Keratinocyte (primary cell): ENCODE data around the gene SUMO4. TPM values are rescaled to one million over a fixed set of nuclear protein-coding genes. Genes with fewer than 3 reads are reported as not detected.
"Not testable (repeated sequence)": the region's sequence is repeated elsewhere in the genome, so short reads cannot be mapped to it uniquely, and the experiment has no call there.

Experiments
- DNase-seq: peaks from one replicate; pipeline ENCODE4 v3.0.0-alpha.2; 2011; ENCODE audit warnings: low read depth, missing footprints, low spot score
- FAIRE-seq: peaks from 2 replicates; lab custom pipeline; 2011; peaks lifted over from hg19 to GRCh38; lab: Jason Lieb, UNC
- H2AFZ ChIP-seq: 2 replicates; pipeline ENCODE4 v1.6.0; 2012; ENCODE audit warnings: low read length, control low read depth, inconsistent platforms; ENCODE audit not compliant: control insufficient read depth
- H3K27ac ChIP-seq: 2 replicates; pipeline ENCODE4 v1.5.1; 2011; ENCODE audit warnings: low read length; ENCODE audit not compliant: control insufficient read depth, insufficient read depth
- H3K27me3 ChIP-seq: 3 replicates; pipeline ENCODE4 v1.6.0; 2011; ENCODE audit warnings: low read length; ENCODE audit not compliant: control insufficient read depth, insufficient read depth; ENCODE audit errors: extremely low read depth
- H3K36me3 ChIP-seq, 2 experiments: 2 replicates in 1 of 2; 3 replicates in 1 of 2; pipeline ENCODE4 v1.5.1; 2011; ENCODE audit warnings: low read length in 2 of 2, mild to moderate bottlenecking in 1 of 2; ENCODE audit not compliant: control insufficient read depth in 2 of 2, insufficient read depth in 2 of 2; ENCODE audit errors: extremely low read depth in 1 of 2
- H3K4me1 ChIP-seq: 3 replicates; pipeline ENCODE4 v1.5.1; 2011; ENCODE audit warnings: low read length; ENCODE audit not compliant: control insufficient read depth, insufficient read depth; ENCODE audit errors: extremely low read depth
- H3K4me2 ChIP-seq: 3 replicates; pipeline ENCODE4 v1.6.0; 2011; ENCODE audit warnings: low read depth, low read length; ENCODE audit not compliant: control insufficient read depth, insufficient read depth; ENCODE audit errors: extremely low read depth
- H3K4me3 ChIP-seq, 3 experiments: fragments of 200-600 bp in 1 of 3; sonication (generic) in 1 of 3; 2 replicates in 2 of 3; 3 replicates in 1 of 3; pipeline ENCODE4 v1.5.1; 2011 to 2016; ENCODE audit warnings: low read length in 3 of 3, mild to moderate bottlenecking in 3 of 3, control low read depth in 2 of 3, inconsistent platforms in 1 of 3, low read depth in 1 of 3, mixed read lengths in 1 of 3, mixed run types in 1 of 3, moderate library complexity in 1 of 3; ENCODE audit not compliant: control insufficient read depth in 2 of 3, insufficient read depth in 2 of 3; ENCODE audit errors: extremely low read depth in 1 of 3
- H3K79me2 ChIP-seq: 2 replicates; pipeline ENCODE4 v1.6.0; 2012; ENCODE audit warnings: low read length; ENCODE audit not compliant: control insufficient read depth, insufficient read depth
- H3K9ac ChIP-seq: 3 replicates; pipeline ENCODE4 v1.6.0; 2011; ENCODE audit warnings: low read length; ENCODE audit not compliant: control insufficient read depth, insufficient read depth; ENCODE audit errors: extremely low read depth
- H3K9me1 ChIP-seq: 3 replicates; pipeline ENCODE4 v1.6.0; 2011; ENCODE audit warnings: low read length; ENCODE audit not compliant: control insufficient read depth, insufficient read depth; ENCODE audit errors: extremely low read depth
- H3K9me3 ChIP-seq: 2 replicates; pipeline ENCODE4 v1.5.1; 2012; ENCODE audit warnings: low read depth, low read length; ENCODE audit not compliant: control insufficient read depth
- H4K20me1 ChIP-seq: 3 replicates; pipeline ENCODE4 v1.6.0; 2011; ENCODE audit warnings: low read length; ENCODE audit not compliant: control insufficient read depth, insufficient read depth; ENCODE audit errors: extremely low read depth
- CTCF ChIP-seq, 3 experiments: IDR thresholded peaks in 1 of 3; conservative IDR thresholded peaks in 1 of 3; optimal IDR thresholded peaks in 1 of 3; 2 replicates in 2 of 3; 3 replicates in 1 of 3; pipeline versions ENCODE3 to v1.5.1; 2011; ENCODE audit warnings: low read length in 3 of 3, mild to moderate bottlenecking in 3 of 3, moderate library complexity in 2 of 3, control low read depth in 1 of 3, inconsistent platforms in 1 of 3; ENCODE audit not compliant: insufficient read depth in 2 of 3; ENCODE audit errors: extremely low read depth in 1 of 3
- EZH2 ChIP-seq: IDR thresholded peaks from one replicate; pipeline ENCODE4 v1.6.1; 2012; ENCODE audit warnings: inconsistent platforms, mild to moderate bottlenecking, low read length, moderate library complexity
- dilution Hi-C: fragments of 300-500 bp; cut with MboI; formaldehyde crosslinking; loops from one replicate; pipeline ENCODE4 v1.7.0; 2020; ENCODE audit warnings: low sequenced_read_pairs; ENCODE audit not compliant: extremely low pct_ligation_motif_present
- polyA plus RNA-seq, 5 experiments: library from polyadenylated mRNA; depleted of rRNA in 3 of 5; stranded (reverse) in 3 of 5; stranded (forward) in 1 of 5; unstranded in 1 of 5; fragments of >200 nt; gene quantifications; 1 replicate in 1 of 5; 2 replicates in 3 of 5; 3 replicates in 1 of 5; pipeline versions ENCODE4 v1.2.1 to v1.2.3, GENCODE V29; 2011 to 2012; ENCODE audit warnings: missing spikeins in 2 of 5, low read depth in 1 of 5, low replicate concordance in 1 of 5

Gene SUMO4
- polyA plus RNA-seq, 1 donor (not counting 4 experiments of a cell fraction or from before 2014, with no cell fraction given) = 0.09 TPM

GRCh38 chr6:149441740-149442139, 41.7 kb downstream of the SUMO4 start:
- Histone ChIP-seq H3K36me3 (no peaks in the 10 kb centered on the region), H2AFZ (no peak overlapping the region), H3K9me1 (no peaks in the 10 kb centered on the region), H3K79me2 (no peaks in the 10 kb centered on the region), H3K9ac (no peak overlapping the region), H3K4me2 (no peak overlapping the region), H4K20me1 (no peaks in the 10 kb centered on the region), H3K27ac (no peak overlapping the region), H3K4me3 (no peak overlapping the region), H3K27me3 (peaks cover 4% of the 10 kb centered on the region), H3K4me1 (no peaks in the 10 kb centered on the region), H3K9me3 (peaks cover 4% of the 10 kb centered on the region)
- TF ChIP-seq CTCF (optimal IDR thresholded peaks at IDR 0.05 in 1 of 3, IDR thresholded peaks at IDR 0.05 in 1 of 3, conservative IDR thresholded peaks at IDR 0.05 in 1 of 3; ENCODE audit: extremely low read depth in 1 of 3, insufficient read depth in 2 of 3, low read length in 3 of 3) = no peak
- no peak for TF ChIP-seq EZH2
- DNase-seq = no peak
- dilution Hi-C loops = no loop called here
- no peak for FAIRE-seq

GRCh38 chr6:149443411-149444181, 43.5 kb downstream of the SUMO4 start:
- Histone ChIP-seq H3K79me2 (no peaks in the 10 kb centered on the region), H2AFZ (no peak overlapping the region), H3K9me1 (no peaks in the 10 kb centered on the region), H3K27ac (no peak overlapping the region), H3K4me3 (no peak overlapping the region), H3K4me1 (no peaks in the 10 kb centered on the region), H3K4me2 (no peak overlapping the region), H3K9me3 (peaks cover 4% of the 10 kb centered on the region), H3K36me3 (no peaks in the 10 kb centered on the region), H3K9ac (no peak overlapping the region), H4K20me1 (no peaks in the 10 kb centered on the region), H3K27me3 (peaks cover 4% of the 10 kb centered on the region)
- no peak for DNase-seq
- dilution Hi-C loops = no loop called here
- no peak for FAIRE-seq
- TF ChIP-seq CTCF (optimal IDR thresholded peaks at IDR 0.05 in 1 of 3, IDR thresholded peaks at IDR 0.05 in 1 of 3, conservative IDR thresholded peaks at IDR 0.05 in 1 of 3; ENCODE audit: extremely low read depth in 1 of 3, insufficient read depth in 2 of 3, low read length in 3 of 3) (no peak), EZH2 (no peak)

GRCh38 chr6:149444360-149445094, 44.5 kb downstream of the SUMO4 start:
- DNase-seq = not testable (repeated sequence)

More at GRCh38 chr6:149444360-149445094, 44.5 kb downstream of the SUMO4 start:
- H3K4me3 ChIP-seq, H3K79me2 ChIP-seq, FAIRE-seq, H3K9me3 ChIP-seq, H2AFZ ChIP-seq, H3K27ac ChIP-seq, H3K9ac ChIP-seq, H3K27me3 ChIP-seq, H3K9me1 ChIP-seq, H3K36me3 ChIP-seq, H4K20me1 ChIP-seq, dilution Hi-C loops, H3K4me1 ChIP-seq, H3K4me2 ChIP-seq: not testable (repeated sequence)
